ENCODE results near the gene IGFBPL1.

IGFBPL1 gene

DNA sequence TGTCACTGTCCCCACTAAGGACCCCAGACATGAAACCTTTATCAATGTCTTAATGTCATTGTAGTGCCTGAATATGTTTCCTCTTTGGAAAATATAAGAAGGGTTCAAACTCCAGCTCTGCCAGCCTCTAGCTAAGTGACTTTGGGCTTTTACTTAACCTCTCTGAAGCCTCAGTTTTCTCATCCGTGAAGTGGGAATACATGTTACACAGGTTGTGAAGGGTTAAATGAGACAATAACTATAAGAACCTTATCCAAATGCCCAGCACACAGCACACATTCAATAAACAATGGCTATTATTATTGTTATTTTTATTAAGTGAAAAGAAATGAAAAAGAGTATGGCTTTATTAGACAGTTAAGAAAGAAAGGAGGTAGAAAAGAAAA lies 15.7 kb upstream of the IGFBPL1 start:
- in situ Hi-C loops (cut with MboI; ENCODE audit: low sequenced_read_pairs, unreplicated experiment), result loop anchor here (10.0 kb wide), 1 partner anchor 55 kb away; no protein-coding TSS in a partner anchor
- no peak for DNase-seq (ENCODE audit: low spot score)
- TF ChIP-seq, protein P1, sequence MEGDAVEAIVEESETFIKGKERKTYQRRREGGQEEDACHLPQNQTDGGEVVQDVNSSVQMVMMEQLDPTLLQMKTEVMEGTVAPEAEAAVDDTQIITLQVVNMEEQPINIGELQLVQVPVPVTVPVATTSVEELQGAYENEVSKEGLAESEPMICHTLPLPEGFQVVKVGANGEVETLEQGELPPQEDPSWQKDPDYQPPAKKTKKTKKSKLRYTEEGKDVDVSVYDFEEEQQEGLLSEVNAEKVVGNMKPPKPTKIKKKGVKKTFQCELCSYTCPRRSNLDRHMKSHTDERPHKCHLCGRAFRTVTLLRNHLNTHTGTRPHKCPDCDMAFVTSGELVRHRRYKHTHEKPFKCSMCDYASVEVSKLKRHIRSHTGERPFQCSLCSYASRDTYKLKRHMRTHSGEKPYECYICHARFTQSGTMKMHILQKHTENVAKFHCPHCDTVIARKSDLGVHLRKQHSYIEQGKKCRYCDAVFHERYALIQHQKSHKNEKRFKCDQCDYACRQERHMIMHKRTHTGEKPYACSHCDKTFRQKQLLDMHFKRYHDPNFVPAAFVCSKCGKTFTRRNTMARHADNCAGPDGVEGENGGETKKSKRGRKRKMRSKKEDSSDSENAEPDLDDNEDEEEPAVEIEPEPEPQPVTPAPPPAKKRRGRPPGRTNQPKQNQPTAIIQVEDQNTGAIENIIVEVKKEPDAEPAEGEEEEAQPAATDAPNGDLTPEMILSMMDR (IDR thresholded peaks at IDR 0.05; ENCODE audit: borderline replicate concordance, control extremely low read depth, extremely low read depth, insufficient read depth, missing control alignments), result no peak

DNA sequence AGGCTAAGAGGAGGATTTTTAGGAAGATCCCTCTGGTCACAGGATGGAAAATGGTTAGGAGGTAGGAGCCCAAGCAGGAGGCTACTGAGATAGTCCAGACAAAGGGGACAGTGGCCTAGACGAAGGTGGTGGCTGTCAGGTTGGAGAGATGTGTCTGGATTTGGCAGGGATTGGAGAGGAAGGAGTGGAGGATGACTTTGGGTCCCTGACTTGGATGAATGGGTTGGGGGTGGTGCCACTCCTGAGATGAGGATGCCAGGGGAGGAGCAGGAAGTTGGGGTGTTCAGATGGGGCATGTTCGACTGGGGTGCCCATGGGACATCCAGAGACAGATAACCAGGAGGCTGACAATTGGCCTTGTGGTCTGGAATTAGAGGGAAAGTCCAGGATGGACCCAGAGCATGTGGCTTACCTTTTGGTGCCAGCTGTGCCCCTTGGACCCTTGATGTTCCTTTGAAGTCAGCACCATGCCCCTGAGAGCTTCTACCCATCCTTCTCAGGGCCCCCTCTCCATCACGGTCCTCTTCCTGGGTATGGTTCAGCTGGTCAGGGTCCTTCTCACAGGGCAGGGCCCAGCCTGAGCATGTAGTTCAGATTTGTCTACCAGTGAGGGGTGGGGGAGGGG lies 15.1 kb upstream of the IGFBPL1 start:
- no peak for DNase-seq (ENCODE audit: low spot score)
- TF ChIP-seq, protein P1 (IDR thresholded peaks at IDR 0.05; ENCODE audit: borderline replicate concordance, control extremely low read depth, extremely low read depth, insufficient read depth, missing control alignments), result no peak
- in situ Hi-C loops (cut with MboI; ENCODE audit: low sequenced_read_pairs, unreplicated experiment), result no loop called here

DNA sequence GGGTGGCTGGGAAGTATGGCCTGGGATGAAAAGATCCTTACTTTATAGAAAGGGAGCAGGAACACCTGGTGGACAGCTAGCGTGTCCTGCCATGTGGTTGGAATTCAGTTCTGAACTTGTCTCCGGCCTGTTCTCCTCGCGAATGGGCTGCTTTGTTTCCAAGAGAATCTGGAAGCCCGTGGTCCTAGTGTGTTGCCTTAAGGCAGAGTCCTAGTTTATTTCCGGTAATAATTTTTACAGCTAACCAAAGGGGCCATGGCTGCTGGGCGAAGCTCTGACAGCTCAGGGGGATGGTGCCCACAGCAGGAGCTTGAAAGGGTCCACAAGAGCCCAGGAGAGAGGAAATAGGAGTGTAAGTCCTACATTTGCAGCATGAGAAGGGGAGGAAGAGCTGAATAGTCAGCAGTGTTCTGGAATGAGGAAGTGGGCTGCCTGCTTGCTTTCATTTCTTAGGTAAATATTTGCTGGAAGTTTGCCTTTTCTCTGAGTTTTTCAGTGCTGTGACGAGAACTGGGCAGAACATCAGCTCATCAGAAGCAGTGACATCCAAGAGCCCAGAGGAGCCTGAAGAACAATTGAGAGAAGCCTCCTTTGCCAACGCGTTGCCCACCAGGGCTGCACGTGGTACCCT lies 13.1 kb upstream of the IGFBPL1 start:
- TF ChIP-seq, protein P1 (IDR thresholded peaks at IDR 0.05; ENCODE audit: borderline replicate concordance, control extremely low read depth, extremely low read depth, insufficient read depth, missing control alignments), result no peak
- in situ Hi-C loops (cut with MboI; ENCODE audit: low sequenced_read_pairs, unreplicated experiment), result no loop called here
- no peak for DNase-seq (ENCODE audit: low spot score)

DNA sequence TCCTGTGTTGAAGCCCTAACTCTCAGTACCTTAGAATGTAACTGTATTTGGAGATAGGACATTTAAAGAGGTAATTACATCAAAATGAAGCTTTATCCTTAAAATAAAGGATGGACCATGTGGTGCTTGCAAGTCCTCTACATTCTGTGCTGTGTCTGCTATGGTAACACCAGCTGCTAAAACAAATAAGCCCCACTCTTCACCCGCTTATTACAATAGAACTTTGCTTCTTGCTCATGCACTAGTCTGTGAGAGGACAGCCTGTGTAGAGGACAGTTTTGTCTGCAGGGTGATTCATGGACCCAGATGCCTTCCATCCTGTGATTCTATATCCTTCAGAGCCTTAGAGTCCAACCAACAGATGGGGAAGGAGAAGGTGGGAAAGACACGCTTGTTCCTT lies 12.5 kb upstream of the IGFBPL1 start:
- no peak for DNase-seq (ENCODE audit: low spot score)
- TF ChIP-seq, protein P1 (IDR thresholded peaks at IDR 0.05; ENCODE audit: borderline replicate concordance, control extremely low read depth, extremely low read depth, insufficient read depth, missing control alignments), result no peak
- in situ Hi-C loops (cut with MboI; ENCODE audit: low sequenced_read_pairs, unreplicated experiment), result no loop called here

DNA sequence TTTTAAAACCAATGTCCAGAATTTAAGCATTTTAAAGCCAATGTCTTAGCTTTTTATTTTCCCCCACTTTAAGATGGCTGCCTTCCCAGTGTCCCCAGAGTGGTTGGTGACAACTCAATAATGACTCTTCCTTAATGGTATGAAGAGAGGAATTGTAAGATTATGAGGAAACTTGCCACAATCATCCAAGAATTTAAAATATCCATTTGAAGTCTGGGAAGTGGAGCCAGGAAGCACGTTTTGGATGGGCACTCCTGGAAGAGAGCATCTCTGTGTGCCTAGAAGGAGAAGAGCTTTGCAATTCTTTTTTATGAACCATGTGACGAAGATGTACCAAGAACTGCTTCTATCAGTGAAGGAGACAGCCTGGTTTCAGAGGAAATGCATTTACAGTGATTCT lies 11.3 kb upstream of the IGFBPL1 start:
- TF ChIP-seq, protein P1 (IDR thresholded peaks at IDR 0.05; ENCODE audit: borderline replicate concordance, control extremely low read depth, extremely low read depth, insufficient read depth, missing control alignments), result no peak
- in situ Hi-C loops (cut with MboI; ENCODE audit: low sequenced_read_pairs, unreplicated experiment), result no loop called here
- no peak for DNase-seq (ENCODE audit: low spot score)

DNA sequence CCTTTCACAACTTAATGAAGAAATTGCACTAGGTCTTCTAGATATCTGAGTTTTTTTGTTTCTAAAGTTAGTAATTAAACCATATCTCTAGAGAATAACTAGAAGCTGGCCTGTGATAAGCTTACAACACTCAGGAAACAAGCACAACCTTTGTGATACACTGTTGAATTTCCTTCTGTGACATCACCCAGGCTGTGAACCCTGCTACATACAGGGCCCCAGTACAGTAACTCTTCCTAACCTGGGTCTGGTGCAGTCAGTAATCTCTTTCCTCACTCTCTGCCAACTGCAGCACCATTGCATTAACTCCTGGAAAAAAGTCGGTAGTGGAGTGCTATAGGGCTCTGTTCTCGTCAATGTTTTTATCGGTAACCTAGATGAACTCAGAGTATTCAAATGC lies 10.6 kb upstream of the IGFBPL1 start:
- DNase-seq (ENCODE audit: low spot score), result no peak
- in situ Hi-C loops (cut with MboI; ENCODE audit: low sequenced_read_pairs, unreplicated experiment), result no loop called here
- TF ChIP-seq, protein P1 (IDR thresholded peaks at IDR 0.05; ENCODE audit: borderline replicate concordance, control extremely low read depth, extremely low read depth, insufficient read depth, missing control alignments), result no peak

Data from GM13976 (cell line).